GM19468 (cell line): ENCODE data around the gene VANGL2.

Source experiments
- ATAC-seq: cut with Tn5 transposase; IDR thresholded peaks from one replicate; pipeline ENCODE4 v1.9.1; 2021; ENCODE audit warnings: mild to moderate bottlenecking, moderate library complexity, moderate number of reproducible peaks; ENCODE audit not compliant: unreplicated experiment; ENCODE audit errors: extremely low read depth

VANGL2 gene

GRCh38 chr1:160421881-160422280, 21.5 kb downstream of the VANGL2 start:
- no peak for ATAC-seq

GRCh38 chr1:160423966-160424365, 23.6 kb downstream of the VANGL2 start:
- ATAC-seq, result no peak

GRCh38 chr1:160425847-160426246, 25.5 kb downstream of the VANGL2 start:
- ATAC-seq, result no peak

- ATAC-seq, result no peak
These were observed 27.3 kb downstream of the VANGL2 start for GRCh38 chr1:160427625-160428024.

GRCh38 chr1:160428053-160428452, 27.7 kb downstream of the VANGL2 start:
- no peak for ATAC-seq

GRCh38 chr1:160428655-160429054, 28.3 kb downstream of the VANGL2 start:
- no peak for ATAC-seq

GRCh38 chr1:160429125-160429561, 28.8 kb downstream of the VANGL2 start:
- no peak for ATAC-seq

- ATAC-seq, result no peak
These were observed 29.6 kb downstream of the VANGL2 start for GRCh38 chr1:160429702-160430535.

GRCh38 chr1:160431006-160431405, 30.6 kb downstream of the VANGL2 start:
- ATAC-seq, result no peak

GRCh38 chr1:160431571-160431970, 31.2 kb downstream of the VANGL2 start:
- no peak for ATAC-seq

GRCh38 chr1:160432371-160432786, 32.0 kb downstream of the VANGL2 start:
- peak; percentile 54 for ATAC-seq

GRCh38 chr1:160436966-160437365, 36.6 kb downstream of the VANGL2 start:
- no peak for ATAC-seq

GRCh38 chr1:160437432-160438316, 37.3 kb downstream of the VANGL2 start:
- ATAC-seq, result peak; percentile 54

GRCh38 chr1:160438317-160438918, 38.1 kb downstream of the VANGL2 start:
- ATAC-seq, result no peak

- no peak for ATAC-seq
These were observed 38.6 kb downstream of the VANGL2 start for GRCh38 chr1:160438935-160439334.

- ATAC-seq, result no peak
These were observed 39.4 kb downstream of the VANGL2 start for GRCh38 chr1:160439718-160440117.

GRCh38 chr1:160446945-160447600, 46.7 kb downstream of the VANGL2 start:
- ATAC-seq, result no peak

- no peak for ATAC-seq
These were observed 49.1 kb downstream of the VANGL2 start for GRCh38 chr1:160449494-160449893.

- ATAC-seq, result no peak
These were observed 50.9 kb downstream of the VANGL2 start for GRCh38 chr1:160451119-160451858.

GRCh38 chr1:160451859-160452232, 51.5 kb downstream of the VANGL2 start:
- no peak for ATAC-seq
